Osteoblast (primary cell): Measurements from ENCODE around the gene PLIN5. TPM values are rescaled to one million over a fixed set of nuclear protein-coding genes. Genes with fewer than 3 reads are reported as not detected.
A peak's percentile ranks its signal among the peaks of the same experiment; 100 is the strongest.

ENCODE experiments used
- DNase-seq: peaks from one replicate; pipeline ENCODE4 v3.0.0; 2011; ENCODE audit warnings: low spot score, mixed read lengths; ENCODE audit not compliant: insufficient read length; ENCODE audit errors: missing footprints
- H2AFZ ChIP-seq: 2 replicates; pipeline ENCODE4 v1.6.0; 2011; ENCODE audit warnings: mild to moderate bottlenecking, low read length
- H3K27ac ChIP-seq: 2 replicates; pipeline ENCODE4 v1.5.1; 2011; ENCODE audit warnings: mild to moderate bottlenecking, low read depth, low read length, moderate library complexity
- H3K27me3 ChIP-seq: 2 replicates; pipeline ENCODE4 v1.6.0; 2012; ENCODE audit warnings: mild to moderate bottlenecking, control low read depth, inconsistent platforms, low read length, moderate library complexity; ENCODE audit not compliant: insufficient read depth
- H3K36me3 ChIP-seq: 2 replicates; pipeline ENCODE4 v1.5.1; 2011; ENCODE audit warnings: mild to moderate bottlenecking, low read length, control low read depth, moderate library complexity; ENCODE audit not compliant: insufficient read depth
- H3K4me1 ChIP-seq: 2 replicates; pipeline ENCODE4 v1.5.1; 2011; ENCODE audit warnings: mild to moderate bottlenecking, low read length, control low read depth, moderate library complexity; ENCODE audit not compliant: insufficient read depth
- H3K4me2 ChIP-seq: 2 replicates; pipeline ENCODE4 v1.6.0; 2011; ENCODE audit warnings: mild to moderate bottlenecking, low read length; ENCODE audit not compliant: insufficient read depth
- H3K4me3 ChIP-seq: fragments of 200-600 bp; sonication (generic); 3 replicates; pipeline ENCODE4 v1.5.1; 2012; ENCODE audit warnings: mild to moderate bottlenecking, low read length, inconsistent platforms; ENCODE audit not compliant: insufficient read depth
- H3K79me2 ChIP-seq: 2 replicates; pipeline ENCODE4 v1.6.0; 2012; ENCODE audit warnings: mild to moderate bottlenecking, low read length, control low read depth, inconsistent platforms; ENCODE audit not compliant: insufficient read depth
- H3K9me3 ChIP-seq: 2 replicates; pipeline ENCODE4 v1.5.1; 2011; ENCODE audit warnings: low read depth, low read length, control low read depth
- H4K20me1 ChIP-seq: 2 replicates; pipeline ENCODE4 v1.6.0; 2012; ENCODE audit warnings: mild to moderate bottlenecking, low read length, control low read depth; ENCODE audit not compliant: insufficient read depth
- CTCF ChIP-seq: IDR thresholded peaks from 2 replicates; pipeline ENCODE4 v1.5.1; 2011; ENCODE audit warnings: mild to moderate bottlenecking, low read depth, low read length, moderate library complexity; ENCODE audit errors: extremely low read depth
- total RNA-seq: library from RNA; depleted of rRNA; stranded (reverse); fragments of >200 nt; gene quantifications from 2 replicates; pipeline ENCODE4 v1.2.3, GENCODE V29; 2012

Gene PLIN5
- total RNA-seq, 1 donor, result 0.36 TPM

- Histone ChIP-seq H4K20me1 (no peaks in the 10 kb centered on the region), H3K36me3 (no peaks in the 10 kb centered on the region), H3K4me1 (no peaks in the 10 kb centered on the region), H3K4me3 (no peak overlapping the region), H3K9me3 (no peaks in the 10 kb centered on the region), H3K4me2 (no peak overlapping the region), H3K79me2 (no peaks in the 10 kb centered on the region), H3K27ac (no peak overlapping the region), H3K27me3 (peaks cover 56% of the 10 kb centered on the region), H2AFZ (no peak overlapping the region)
- TF ChIP-seq CTCF, result no peak
- peak; percentile 94 for DNase-seq
These were observed 46.9 kb upstream of the PLIN5 start for GRCh38 chr19:4581666-4582553.

GRCh38 chr19:4580961-4581665 lies 46.1 kb upstream of the PLIN5 start:
- no peak overlapping the region for H3K4me2 ChIP-seq
- no peaks in the 10 kb centered on the region for H3K4me1 ChIP-seq
- TF ChIP-seq CTCF, result no peak

GRCh38 chr19:4580021-4580901 lies 45.2 kb upstream of the PLIN5 start:
- H4K20me1 ChIP-seq, result no peaks in the 10 kb centered on the region
- H3K79me2 ChIP-seq, result no peaks in the 10 kb centered on the region
- peaks cover 47% of the 10 kb centered on the region for H3K27me3 ChIP-seq
- DNase-seq, result peak; percentile 91
- no peak overlapping the region for H3K4me2 ChIP-seq
- H3K36me3 ChIP-seq, result no peaks in the 10 kb centered on the region
- H3K4me3 ChIP-seq, result no peak overlapping the region
- H3K27ac ChIP-seq, result no peak overlapping the region
- H3K4me1 ChIP-seq, result peaks cover 7% of the 10 kb centered on the region
- no peak for TF ChIP-seq CTCF
- H3K9me3 ChIP-seq, result no peaks in the 10 kb centered on the region
- no peak overlapping the region for H2AFZ ChIP-seq

More at GRCh38 chr19:4580961-4581665, 46.1 kb upstream of the PLIN5 start:
- H3K9me3 ChIP-seq, result no peaks in the 10 kb centered on the region
- peaks cover 55% of the 10 kb centered on the region for H3K27me3 ChIP-seq
- peak; percentile 75 for DNase-seq
- H3K79me2 ChIP-seq, result no peaks in the 10 kb centered on the region
- H4K20me1 ChIP-seq, result no peaks in the 10 kb centered on the region
- no peak overlapping the region for H3K27ac ChIP-seq
- no peak overlapping the region for H3K4me3 ChIP-seq
- no peaks in the 10 kb centered on the region for H3K36me3 ChIP-seq
- H2AFZ ChIP-seq, result no peak overlapping the region
